ENCODE data around the gene TM4SF4.

TM4SF4 gene

DNA sequence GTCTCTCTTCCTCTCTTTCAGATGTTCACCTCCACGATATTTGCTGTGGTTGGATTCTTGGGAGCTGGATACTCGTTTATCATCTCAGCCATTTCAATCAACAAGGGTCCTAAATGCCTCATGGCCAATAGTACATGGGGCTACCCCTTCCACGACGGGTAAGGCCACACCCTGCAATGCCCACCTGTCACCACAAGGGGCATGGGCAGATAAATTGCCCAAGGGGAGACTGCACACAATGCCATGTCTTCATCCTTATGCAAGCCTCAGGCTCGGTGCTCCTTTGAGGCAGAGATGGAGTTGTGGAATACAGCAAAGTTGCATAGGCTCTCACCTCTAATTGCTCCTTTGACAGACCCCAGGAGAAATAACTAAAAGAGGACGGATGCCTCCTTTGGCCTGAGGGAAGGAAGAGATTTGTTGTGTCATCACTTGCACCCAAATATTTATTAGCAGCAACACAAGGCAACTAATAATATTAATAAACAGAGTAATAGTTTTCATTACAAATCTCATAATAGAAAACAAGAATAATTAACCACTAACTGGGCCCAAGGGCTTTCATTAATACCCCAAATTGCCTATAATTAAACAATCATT lies 13.2 kb downstream of the TM4SF4 start:
- DNase-seq: no peak

DNA sequence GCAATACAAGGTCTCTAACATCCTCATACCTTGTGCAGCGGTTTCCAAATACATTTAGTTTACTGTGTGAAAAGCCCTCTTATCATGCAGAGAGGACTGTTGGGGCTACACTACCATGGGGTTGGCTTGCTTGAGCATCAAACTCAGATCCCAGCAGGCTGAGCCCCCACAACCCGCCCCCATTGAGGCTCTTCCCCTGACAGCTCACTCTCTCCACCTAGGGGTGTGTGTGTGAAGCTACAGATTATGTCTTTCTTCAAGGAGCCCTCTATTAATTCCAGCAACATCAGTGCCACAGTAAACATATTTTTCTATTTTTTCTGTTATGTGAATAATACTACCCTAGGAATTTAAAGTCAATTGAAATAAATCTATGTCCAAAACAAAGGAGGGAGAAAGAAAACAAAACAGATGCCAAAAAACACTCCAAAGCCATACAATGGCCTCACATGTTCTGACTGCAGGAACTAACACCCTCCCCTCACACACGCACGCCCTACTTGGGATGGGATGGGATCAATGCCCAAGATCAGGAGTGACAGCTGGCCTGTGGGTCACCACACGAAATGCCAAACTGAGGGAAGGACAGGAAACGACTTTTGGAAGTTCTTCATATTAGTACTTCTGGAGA lies 14.7 kb downstream of the TM4SF4 start:
- peak; percentile 42 for DNase-seq

DNA sequence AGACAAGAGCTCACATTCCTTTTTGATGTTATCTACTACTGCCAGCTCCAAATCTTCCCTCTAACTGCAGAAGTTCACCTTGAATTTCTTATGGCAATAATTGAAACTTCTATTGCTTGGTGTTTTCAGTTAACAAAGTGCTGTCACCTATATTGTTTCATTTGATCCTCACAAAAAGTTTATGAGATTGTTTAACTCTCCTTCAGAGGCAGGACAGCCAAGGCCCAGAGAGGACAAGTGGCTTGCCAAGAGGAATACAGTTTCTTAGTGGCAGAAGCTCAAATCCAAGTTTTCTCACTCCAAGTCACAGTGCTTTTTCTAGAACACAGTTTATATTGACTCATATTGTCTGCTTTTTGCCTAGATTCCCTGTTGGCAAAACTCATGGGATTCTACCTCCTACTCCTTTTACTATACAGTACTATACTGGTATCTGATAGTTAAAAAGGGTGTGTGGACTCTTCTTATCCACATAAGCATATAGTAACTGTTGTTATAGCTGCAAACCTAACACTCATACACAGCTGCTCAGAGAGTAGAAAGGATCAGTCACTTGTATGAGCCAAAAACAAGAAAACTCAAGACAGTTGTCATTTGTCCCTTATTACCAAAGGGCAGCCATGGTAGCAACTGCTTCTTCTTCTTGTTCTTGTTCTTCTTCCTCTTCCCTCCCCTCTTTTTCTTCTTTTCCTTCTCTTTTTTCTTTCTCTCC lies 15.9 kb downstream of the TM4SF4 start:
- no peak for DNase-seq

- no peak for DNase-seq
These were observed 19.0 kb downstream of the TM4SF4 start for GRCh38 chr3:149493315-149494021.

DNA sequence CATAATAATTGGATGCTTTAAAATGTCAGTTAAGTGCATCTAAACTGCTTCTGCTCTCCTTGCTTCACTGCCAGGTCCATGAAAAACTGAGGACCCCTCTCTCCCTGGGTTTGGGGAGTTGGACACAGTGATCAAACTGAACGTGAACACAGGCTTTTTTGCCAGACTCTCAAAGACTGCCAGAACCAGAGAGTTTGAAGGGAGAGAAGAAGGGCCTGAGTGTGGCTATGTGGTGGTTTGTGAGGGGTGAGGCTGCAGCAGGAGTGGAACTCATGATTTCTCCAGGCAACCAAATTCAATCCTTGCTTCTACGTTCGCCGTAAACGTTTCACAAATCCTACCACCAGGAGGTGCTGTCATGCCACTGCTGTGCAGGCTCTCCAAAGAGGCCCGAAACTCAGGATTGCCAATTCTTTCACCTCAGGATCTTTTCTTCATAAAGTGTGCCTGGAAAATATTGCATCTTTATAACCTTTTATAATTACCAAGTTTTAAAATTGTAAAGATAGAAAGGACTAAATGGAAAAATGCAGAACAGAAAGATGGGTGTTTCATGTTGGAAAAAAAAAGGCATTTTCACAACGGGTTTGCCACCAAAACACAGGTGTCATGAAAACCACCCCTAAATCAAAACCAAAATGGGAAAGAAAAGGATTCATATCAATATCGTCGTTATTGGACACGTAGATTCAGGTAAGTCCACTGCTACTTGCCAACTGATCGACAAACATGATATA lies 19.7 kb downstream of the TM4SF4 start:
- peak; percentile 62 for DNase-seq

GRCh38 chr3:149494759-149495580 lies 20.5 kb downstream of the TM4SF4 start:
- peak; percentile 81 for DNase-seq

- no peak for DNase-seq
These were observed 21.2 kb downstream of the TM4SF4 start for GRCh38 chr3:149495581-149496125.

- DNase-seq: no peak
These were observed 22.4 kb downstream of the TM4SF4 start for GRCh38 chr3:149496891-149497290.

- no peak for DNase-seq
These were observed 23.6 kb downstream of the TM4SF4 start for GRCh38 chr3:149497966-149498670.

DNA sequence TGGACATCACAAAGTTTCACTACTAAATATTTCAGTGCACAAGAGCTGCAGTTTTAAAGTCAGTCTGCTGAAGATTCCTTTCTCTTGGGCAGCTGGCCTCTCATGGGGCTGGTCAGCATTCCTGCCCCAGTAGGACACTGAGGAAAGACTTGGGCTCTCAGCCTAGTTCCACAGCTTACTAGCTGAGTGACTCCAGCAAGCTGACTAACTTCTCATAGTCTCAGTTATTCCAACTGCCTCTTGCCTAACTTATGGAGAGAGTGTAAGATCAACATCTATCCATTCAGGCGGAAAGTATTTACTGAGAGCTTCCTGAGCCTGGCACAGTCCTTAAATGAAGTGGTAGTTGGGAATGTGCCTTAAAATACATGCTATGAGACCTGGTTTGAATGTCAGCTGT lies 27.0 kb downstream of the TM4SF4 start:
- peak; percentile 72 for DNase-seq

- DNase-seq: no peak
These were observed 27.9 kb downstream of the TM4SF4 start for GRCh38 chr3:149502438-149502837.

- DNase-seq: peak; percentile 72
These were observed 32.0 kb downstream of the TM4SF4 start for GRCh38 chr3:149506540-149506939.

DNA sequence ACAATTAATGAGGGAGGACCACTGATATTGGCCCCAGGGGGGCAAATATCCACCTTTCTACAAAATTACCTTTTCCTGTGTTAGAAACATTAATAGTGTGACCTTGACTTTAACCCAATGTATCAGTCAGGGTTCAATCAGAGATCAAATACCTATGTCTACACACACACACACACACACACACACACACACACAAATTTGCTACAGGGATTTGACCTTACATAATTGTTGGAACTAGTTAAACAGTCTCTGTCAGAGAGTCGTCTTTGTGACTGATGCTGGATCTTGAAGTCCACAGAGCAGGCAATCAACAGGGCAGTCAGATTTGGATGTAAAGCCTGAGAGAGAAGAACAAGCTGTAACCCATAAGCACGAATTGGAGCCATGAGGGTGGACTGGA lies 32.5 kb downstream of the TM4SF4 start:
- no peak for DNase-seq

DNA sequence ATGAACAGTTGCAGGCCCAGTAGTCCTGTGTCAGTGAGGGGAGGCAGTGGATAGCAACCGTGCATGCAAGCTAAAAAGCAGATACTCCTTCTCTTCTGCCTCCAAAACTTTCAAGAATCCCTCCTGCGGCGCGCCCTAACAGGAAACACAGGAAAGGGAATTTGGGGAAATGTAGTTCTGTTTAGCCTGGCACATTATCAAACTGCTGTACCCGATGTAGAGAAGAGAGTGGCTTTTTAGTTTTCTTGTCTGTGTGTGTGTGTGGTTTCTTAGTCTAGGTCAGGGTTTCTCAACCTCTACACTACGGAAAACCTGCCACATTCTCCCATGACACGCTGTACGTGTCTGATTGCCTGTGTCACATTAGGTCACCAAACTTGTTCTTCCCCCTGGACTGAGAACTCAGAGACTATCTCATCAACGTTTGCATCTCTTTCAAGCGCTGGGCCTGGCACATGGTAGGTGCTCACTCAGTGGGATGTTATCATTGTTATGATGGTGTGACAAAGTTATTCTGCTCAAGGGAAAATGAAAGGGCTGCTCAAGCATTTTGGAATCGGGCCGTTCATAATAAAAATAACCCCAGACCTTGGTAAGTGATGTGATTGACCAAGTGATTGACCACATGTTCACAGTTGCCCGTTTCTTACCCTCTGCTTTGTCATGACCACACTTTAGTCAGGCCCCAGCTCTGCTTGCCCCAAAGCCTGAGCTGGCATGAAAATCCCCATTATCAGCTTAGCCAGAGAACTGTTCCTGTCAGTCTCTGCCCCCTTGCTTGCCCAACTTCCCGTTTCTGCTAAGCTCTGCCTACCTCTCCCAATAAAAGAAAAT lies 33.2 kb downstream of the TM4SF4 start:
- DNase-seq: peak; percentile 30

DNA sequence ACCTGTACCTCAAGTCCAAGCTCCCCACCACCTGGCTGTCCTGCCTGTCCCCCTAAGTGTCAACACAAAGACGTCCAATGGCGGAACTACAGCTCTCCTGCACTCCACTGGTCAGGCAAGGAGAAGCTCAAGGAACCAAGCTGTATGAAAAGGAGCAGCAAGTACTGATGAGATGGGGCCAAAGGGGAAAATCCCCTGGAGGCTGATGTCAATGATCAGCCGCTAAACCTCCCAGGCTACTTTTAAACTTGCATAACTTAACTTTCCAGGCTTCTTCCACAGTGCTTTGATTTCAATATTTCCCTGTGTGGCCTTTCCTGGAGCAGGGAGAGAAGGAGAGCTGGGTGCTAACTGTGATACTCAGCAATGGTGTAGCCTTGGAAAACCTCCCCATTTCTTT lies 35.0 kb downstream of the TM4SF4 start:
- DNase-seq: no peak

DNA sequence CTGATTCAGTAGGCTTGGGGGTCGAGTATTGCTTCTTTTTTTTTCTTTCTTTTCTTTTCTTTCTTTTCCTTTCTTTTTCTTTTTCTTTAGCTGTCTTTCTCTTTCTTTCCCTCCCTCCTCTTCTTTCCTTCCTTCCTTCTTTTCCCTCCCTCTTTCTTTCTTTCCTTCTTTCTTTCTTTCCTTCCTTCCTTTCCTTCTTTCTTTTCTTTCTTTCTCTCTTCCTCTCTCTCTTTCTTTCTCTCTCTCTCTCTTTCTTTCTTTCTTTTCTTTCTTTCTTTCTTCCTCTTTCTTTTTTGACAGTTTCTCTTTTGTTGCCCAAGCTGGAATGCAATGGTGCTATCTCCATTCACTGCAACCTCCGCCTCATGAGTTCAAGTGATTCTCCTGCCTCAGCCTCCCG lies 36.0 kb downstream of the TM4SF4 start:
- no peak for DNase-seq

DNA sequence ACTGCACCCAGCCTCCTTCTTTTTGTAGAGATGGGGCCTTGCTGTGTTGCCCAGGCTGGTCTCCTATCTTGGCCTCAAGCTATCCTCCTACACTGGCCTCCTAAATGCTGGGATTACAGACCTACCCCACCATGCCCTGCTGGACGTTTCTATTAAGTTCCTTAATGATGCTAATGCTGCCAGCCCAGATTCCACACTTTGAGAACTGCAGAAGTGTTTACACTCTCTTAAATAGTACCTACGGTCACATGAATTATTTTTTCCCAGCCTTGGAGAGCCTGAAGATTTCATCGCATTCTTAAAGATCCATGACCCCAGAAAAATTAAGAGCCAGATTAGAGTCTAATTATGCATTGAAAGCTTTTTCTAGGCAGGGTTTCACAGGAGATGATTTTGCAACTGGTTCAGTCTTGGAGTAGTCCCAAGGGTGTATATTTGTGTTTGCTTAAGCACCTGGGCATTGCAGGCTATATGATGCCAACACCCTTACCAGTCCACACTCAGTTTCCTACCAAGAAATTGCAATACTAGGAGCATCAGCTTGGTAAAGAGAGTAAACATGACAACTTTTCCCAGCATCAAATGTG lies 36.6 kb downstream of the TM4SF4 start:
- no peak for DNase-seq

GRCh38 chr3:149512073-149512782 lies 37.7 kb downstream of the TM4SF4 start:
- DNase-seq: peak; percentile 62

GRCh38 chr3:149514471-149514870 lies 40.0 kb downstream of the TM4SF4 start:
- DNase-seq: no peak

All from fibroblast of skin of right biceps (primary cell).